ENCODE data around the gene INKA1. TPM values are rescaled to one million over a fixed set of nuclear protein-coding genes. Genes with fewer than 3 reads are reported as not detected.
A peak's percentile ranks its signal among the peaks of the same experiment; 100 is the strongest.
"Not testable (repeated sequence)": the region's sequence is repeated elsewhere in the genome, so short reads cannot be mapped to it uniquely, and the experiment has no call there.

INKA1 gene
- total RNA-seq, 1 donor from 2014 or later = 10.0 TPM

- no peak overlapping the region for H3K4me3 Mint-ChIP-seq
Measured at GRCh38 chr3:49781415-49782199, 21.5 kb upstream of the INKA1 start.

GRCh38 chr3:49782277-49782676, 20.8 kb upstream of the INKA1 start:
- POLR2A ChIA-PET; CTCF ChIA-PET; H3K27me3 Mint-ChIP-seq; DNase-seq; ATAC-seq (ENCODE audit: low read depth); H3K4me3 Mint-ChIP-seq; H3K27ac Mint-ChIP-seq; H3K9me3 Mint-ChIP-seq: not testable (repeated sequence)
- Mint-ChIP-seq H3K4me1 (peaks cover 46% of the 10 kb centered on the region), H3K36me3 (ENCODE audit: low read depth) (peaks cover 46% of the 10 kb centered on the region)
- intact Hi-C loops (cut with micrococcal nuclease) = loop anchor here (10.0 kb wide), 1 partner anchor 53 kb away; no protein-coding TSS in a partner anchor

More at GRCh38 chr3:49781415-49782199, 21.5 kb upstream of the INKA1 start:
- CTCF ChIA-PET = no interaction called here
- peaks cover 42% of the 10 kb centered on the region for H3K4me1 Mint-ChIP-seq
- no peak for TF ChIP-seq CTCF (IDR thresholded peaks at IDR 0.05)
- POLR2A ChIA-PET = interaction anchor here (0.7 kb wide), 1 partner anchor 58 kb away, joined by 4 read pairs; the partner anchor contains the start of gene GMPPB
- peaks cover 51% of the 10 kb centered on the region for H3K36me3 Mint-ChIP-seq (ENCODE audit: low read depth)
- no peak overlapping the region for H3K27ac Mint-ChIP-seq
- no peak for ATAC-seq (ENCODE audit: low read depth)
- H3K27me3 Mint-ChIP-seq = no peaks in the 10 kb centered on the region
- intact Hi-C loops (cut with micrococcal nuclease) = loop anchor here (10.0 kb wide), 1 partner anchor 53 kb away; no protein-coding TSS in a partner anchor
- DNase-seq = no peak
- no peaks in the 10 kb centered on the region for H3K9me3 Mint-ChIP-seq

GRCh38 chr3:49785565-49786356, 17.3 kb upstream of the INKA1 start:
- H3K9me3 Mint-ChIP-seq = no peaks in the 10 kb centered on the region
- peak overlapping the region; percentile 86 for H3K27ac Mint-ChIP-seq
- DNase-seq (no peak), ATAC-seq (ENCODE audit: low read depth) (peak; percentile 45)
- ChIA-PET POLR2A (interaction anchor here (0.7 to 2.8 kb wide), 17 partner anchors 8 to 316 kb away, joined by 3 to 24 read pairs (median 6); partner anchors contain the start of genes AMIGO3, DAG1, GMPPB and INKA1), CTCF (interaction anchor here (0.9 kb wide), 1 partner anchor 53 kb away, joined by 3 read pairs; no protein-coding TSS in a partner anchor)
- H3K27me3 Mint-ChIP-seq = no peaks in the 10 kb centered on the region
- H3K36me3 Mint-ChIP-seq (ENCODE audit: low read depth) = peaks cover 23% of the 10 kb centered on the region
- H3K4me1 Mint-ChIP-seq = peaks cover 37% of the 10 kb centered on the region
- no peak for TF ChIP-seq CTCF (IDR thresholded peaks at IDR 0.05)
- peak overlapping the region; percentile 91 for H3K4me3 Mint-ChIP-seq
- intact Hi-C loops (cut with micrococcal nuclease) = loop anchor here (1.0 to 10.0 kb wide), 9 partner anchors 20 to 1229 kb away; partner anchors contain the start of genes AMIGO3, APEH, PFKFB4 and TRAIP

GRCh38 chr3:49786357-49787181, 16.5 kb upstream of the INKA1 start, which contains the start of gene IP6K1:
IP6K1 (minus strand) TSS chr3:49786542; CDS start chr3:49748040, 38,502 bp downstream.
- H3K27me3 Mint-ChIP-seq = no peaks in the 10 kb centered on the region
- H3K4me3 Mint-ChIP-seq = peak within 1 kb of the TSS; percentile 91
- H3K9me3 Mint-ChIP-seq = no peaks in the 10 kb centered on the region
- peak within 1 kb of the TSS; percentile 93 for H3K27ac Mint-ChIP-seq
- ATAC-seq (ENCODE audit: low read depth) (peak; percentile 99), DNase-seq (peak; percentile 97)
- CTCF ChIA-PET = interaction anchor here (0.9 kb wide), 1 partner anchor 52 kb away, joined by 3 read pairs; no protein-coding TSS in a partner anchor
- H3K4me1 Mint-ChIP-seq = peaks cover 30% of the 10 kb centered on the region
- H3K36me3 Mint-ChIP-seq (ENCODE audit: low read depth) = peaks cover 15% of the 10 kb centered on the region
- TF ChIP-seq CTCF (IDR thresholded peaks at IDR 0.05) = no peak
- POLR2A ChIA-PET = interaction anchor here (0.7 to 2.8 kb wide), 18 partner anchors 9 to 317 kb away, joined by 3 to 24 read pairs (median 6); partner anchors contain the start of genes AMIGO3, DAG1, GMPPB and INKA1
- intact Hi-C loops (cut with micrococcal nuclease) = loop anchor here (1.0 to 10.0 kb wide), 9 partner anchors 19 to 1230 kb away; partner anchors contain the start of genes AMIGO3, APEH, PFKFB4 and TRAIP
